HCT116 (cell line): Measurements from ENCODE around the gene RMDN2. TPM values are rescaled to one million over a fixed set of nuclear protein-coding genes. Genes with fewer than 3 reads are reported as not detected.

Experiments used
- ATAC-seq: fragments of 200-7000 bp; cut with Tn5 transposase; 2 replicates; pipeline ENCODE4 v1.9.1; 2020; ENCODE audit warnings: mild to moderate bottlenecking, moderate library complexity
- BruUV-seq: library from RNA; stranded (reverse); fragments of 400-500 nt; replicated peaks from 2 replicates; lab custom pipeline; 2021; lab: Mats Ljungman, UMichigan
- CTCF ChIA-PET: fragments of 300-600 bp; sonication (Branson Sonifier 250); formaldehyde crosslinking; loops from one replicate; lab custom pipeline; 2021; ENCODE audit warnings: antibody characterized with exemption; lab: Charles Lee
- POLR2A ChIA-PET: fragments of 300-600, 350-600 bp; sonication (Branson Sonifier 250); formaldehyde crosslinking; loops from one replicate; lab custom pipeline; 2021; ENCODE audit warnings: antibody characterized with exemption; lab: Charles Lee
- RAD21 ChIA-PET, 2 experiments: fragments of 300-600 bp; sonication (Branson Sonifier 250); formaldehyde crosslinking; loops; one replicate each; lab custom pipeline; 2023; ENCODE audit warnings: low total read pairs in 2 of 2; ENCODE audit not compliant: uncharacterized antibody in 2 of 2, unreplicated experiment in 2 of 2, low non-redundant PET in 1 of 2; lab: Charles Lee
- DNase-seq: peaks from one replicate; pipeline ENCODE4 v3.0.0-alpha.2; 2010; ENCODE audit warnings: low read depth, low spot score
- H2AFZ ChIP-seq: fragments of 200-600 bp; shearing (Covaris generic), sonication (generic); 2 replicates; pipeline ENCODE4 v1.6.1; 2017; ENCODE audit warnings: low read depth, mixed run types, mixed read lengths, antibody characterized with exemption, low read length; ENCODE audit not compliant: poor library complexity, severe bottlenecking
- H3K27ac ChIP-seq: 2 replicates; pipeline ENCODE4 v1.5.1; 2012; ENCODE audit warnings: low read depth, low read length
- H3K27me3 ChIP-seq: fragments of 200-600 bp; sonication (generic); 2 replicates; pipeline ENCODE4 v1.6.1; 2016; ENCODE audit warnings: mixed run types, low read length, mixed read lengths; ENCODE audit not compliant: insufficient read depth
- H3K36me3 ChIP-seq, 2 experiments: fragments of 200-500 bp in 1 of 2; fragments of 200-600 bp in 1 of 2; sonication (Bioruptor generic) in 1 of 2; sonication (generic) in 1 of 2; 2 replicates each; pipeline versions ENCODE4 v1.5.1 to v1.6.1; 2014 to 2016; ENCODE audit warnings: low read length in 2 of 2, inconsistent platforms in 1 of 2, mixed read lengths in 1 of 2, mixed run types in 1 of 2; ENCODE audit not compliant: insufficient read depth in 2 of 2, control insufficient read depth in 1 of 2
- H3K4me1 ChIP-seq, 2 experiments: fragments of 200-600 bp in 1 of 2; sonication (generic) in 1 of 2; 2 replicates each; pipeline versions ENCODE4 v1.5.1 to v1.6.1; 2012 to 2017; ENCODE audit warnings: low read length in 2 of 2, inconsistent platforms in 1 of 2, mild to moderate bottlenecking in 1 of 2, mixed read lengths in 1 of 2, mixed run types in 1 of 2, moderate library complexity in 1 of 2; ENCODE audit not compliant: insufficient read depth in 2 of 2, control insufficient read depth in 1 of 2
- H3K4me2 ChIP-seq: fragments of 200-600 bp; sonication (generic); 2 replicates; pipeline ENCODE4 v1.6.1; 2017; ENCODE audit warnings: mixed run types, low read length, mixed read lengths
- H3K4me3 ChIP-seq, 2 experiments: fragments of 200-600 bp in 1 of 2; sonication (generic) in 1 of 2; replicated peaks in 1 of 2; 2 replicates each; pipeline ENCODE4 v1.5.1; 2011 to 2016; ENCODE audit warnings: low read length in 2 of 2, control low read depth in 1 of 2, low read depth in 1 of 2, mild to moderate bottlenecking in 1 of 2, mixed read lengths in 1 of 2, mixed run types in 1 of 2
- H3K79me2 ChIP-seq: fragments of 200-600 bp; sonication (generic); 2 replicates; pipeline ENCODE4 v1.6.1; 2017; ENCODE audit warnings: mild to moderate bottlenecking, mixed run types, low read length, moderate library complexity, mixed read lengths; ENCODE audit not compliant: insufficient read depth
- H3K9ac ChIP-seq: fragments of 200-600 bp; sonication (generic); 2 replicates; pipeline ENCODE4 v1.6.1; 2016; ENCODE audit warnings: low read length, mixed read lengths
- H3K9me2 ChIP-seq: fragments of 200-600 bp; sonication (generic), shearing (Covaris generic); 2 replicates; pipeline ENCODE4 v1.6.1; 2017; ENCODE audit warnings: mixed run types, mild to moderate bottlenecking, moderate library complexity; ENCODE audit not compliant: insufficient read depth
- H3K9me3 ChIP-seq, 2 experiments: fragments of 200-500 bp in 1 of 2; fragments of 200-600 bp in 1 of 2; sonication (Bioruptor generic) in 1 of 2; sonication (generic) in 1 of 2; 2 replicates each; pipeline ENCODE4 v1.6.1; 2014 to 2017; ENCODE audit warnings: low read length in 2 of 2, mixed read lengths in 2 of 2, inconsistent platforms in 1 of 2, low read depth in 1 of 2, mild to moderate bottlenecking in 1 of 2, mixed run types in 1 of 2, moderate library complexity in 1 of 2; ENCODE audit not compliant: control insufficient read depth in 1 of 2, insufficient read depth in 1 of 2
- H4K20me1 ChIP-seq: fragments of 200-600 bp; sonication (generic), shearing (Covaris generic); 2 replicates; pipeline ENCODE4 v1.6.1; 2017; ENCODE audit warnings: mixed run types, mild to moderate bottlenecking, moderate library complexity; ENCODE audit not compliant: insufficient read depth
- CBX3 ChIP-seq: IDR thresholded peaks from 2 replicates; pipeline ENCODE4 v1.6.1; 2012; ENCODE audit warnings: low read depth
- CEBPB ChIP-seq: IDR thresholded peaks from 2 replicates; pipeline ENCODE4 v1.6.1; 2012; ENCODE audit warnings: low read depth
- EGR1 ChIP-seq: IDR thresholded peaks from 2 replicates; pipeline ENCODE4 v1.6.1; 2012; ENCODE audit warnings: low read depth
- EZH2 ChIP-seq: fragments of 200-600 bp; sonication (generic); IDR thresholded peaks from 2 replicates; pipeline ENCODE4 v1.6.1; 2017; ENCODE audit warnings: antibody characterized with exemption, mixed run types
- POLR2AphosphoS5 ChIP-seq: IDR thresholded peaks from 2 replicates; pipeline ENCODE4 v1.6.1; 2011; ENCODE audit warnings: mild to moderate bottlenecking, low read depth, low read length, moderate library complexity
- SIN3A ChIP-seq: IDR thresholded peaks from 2 replicates; pipeline ENCODE4 v1.6.1; 2012; ENCODE audit warnings: low read depth
- SP1 ChIP-seq: IDR thresholded peaks from 2 replicates; pipeline ENCODE4 v1.6.1; 2012; ENCODE audit warnings: low read depth
- SRF ChIP-seq: IDR thresholded peaks from 2 replicates; pipeline ENCODE4 v1.6.1; 2012; ENCODE audit warnings: low read depth
- YY1 ChIP-seq: IDR thresholded peaks from 2 replicates; pipeline ENCODE4 v1.6.1; 2011; ENCODE audit warnings: low read length, low read depth, moderate library complexity, mild to moderate bottlenecking; ENCODE audit not compliant: insufficient replicate concordance; ENCODE audit errors: extremely low read depth
- ZFX ChIP-seq: fragments of 450-650 bp; IDR thresholded peaks from 2 replicates; pipeline ENCODE4 v1.6.1; 2017
- ZNF274 ChIP-seq: fragments of 200-500 bp; sonication (Bioruptor generic); IDR thresholded peaks from 2 replicates; pipeline ENCODE4 v1.6.1; 2014; ENCODE audit warnings: mild to moderate bottlenecking, low read depth, low read length, inconsistent platforms
- intact Hi-C: fragments of 100-400 bp; cut with micrococcal nuclease; formaldehyde crosslinking; loops from 2 replicates; pipeline ENCODE4 v1.10.0; 2022
- total RNA-seq: library from RNA; stranded (reverse); gene quantifications from one replicate; pipeline ENCODE4 v1.2.1, GENCODE V29; 2021; ENCODE audit not compliant: unreplicated experiment
- TF ChIP-seq, protein P1 (sequence below): IDR thresholded peaks from 2 replicates; pipeline ENCODE4 v1.6.1; 2011; ENCODE audit warnings: mild to moderate bottlenecking, low read length, moderate library complexity; ENCODE audit not compliant: insufficient replicate concordance; ENCODE audit errors: extremely low read depth
- TF ChIP-seq, protein P2 (sequence below): IDR thresholded peaks from 2 replicates; pipeline ENCODE4 v1.6.1; 2012

The RMDN2 gene
- total RNA-seq, 1 experiment from 2014 or later = 4.5 TPM

DNA sequence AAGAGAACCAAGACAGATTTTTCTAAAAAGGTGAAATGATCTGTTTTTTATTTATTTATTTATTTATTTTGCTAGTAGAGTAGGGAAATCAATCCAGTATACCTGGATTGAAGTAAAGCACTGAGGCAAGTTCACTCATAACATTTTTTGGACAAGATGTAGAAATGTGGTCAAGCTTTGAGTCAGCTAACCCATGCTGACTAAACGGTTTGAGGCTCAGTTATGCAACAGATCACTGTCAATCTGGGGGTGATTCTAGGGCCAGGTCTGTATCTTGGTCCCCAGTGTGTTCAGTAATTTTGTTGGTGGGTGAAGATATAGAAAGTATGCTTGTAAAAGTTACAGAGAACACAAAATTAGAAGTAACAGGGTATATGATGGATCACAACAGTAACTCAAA is 60.2 kb downstream of the RMDN2 start:
- Histone ChIP-seq H3K9me3 (no peaks in the 10 kb centered on the region), H3K4me1 (peaks cover 0 to 6% of the 10 kb centered on the region in 2 experiments; a peak in 2 of 4 replicates), H3K4me2 (no peak overlapping the region), H3K9ac (no peak overlapping the region), H3K9me2 (no peaks in the 10 kb centered on the region), H2AFZ (no peak overlapping the region), H4K20me1 (no peaks in the 10 kb centered on the region), H3K4me3 (no peak overlapping the region), H3K36me3 (no peaks in the 10 kb centered on the region), H3K27me3 (no peaks in the 10 kb centered on the region), H3K27ac (no peak overlapping the region), H3K79me2 (no peaks in the 10 kb centered on the region)
- DNase-seq (no peak), ATAC-seq (no peak)
- CTCF ChIA-PET = interaction anchor here (3.3 kb wide), 1 partner anchor 289 kb away, joined by 9 read pairs; no protein-coding TSS in a partner anchor
- RAD21 ChIA-PET = no interaction called here
- BruUV-seq = no TSS peak
- TF ChIP-seq EZH2 (no peak), SIN3A (no peak), CBX3 (no peak), ZNF274 (no peak), EGR1 (no peak), SP1 (no peak), ZFX (no peak), YY1 (no peak), SRF (no peak), CEBPB (no peak), POLR2AphosphoS5 (no peak)
- TF ChIP-seq, protein P1, sequence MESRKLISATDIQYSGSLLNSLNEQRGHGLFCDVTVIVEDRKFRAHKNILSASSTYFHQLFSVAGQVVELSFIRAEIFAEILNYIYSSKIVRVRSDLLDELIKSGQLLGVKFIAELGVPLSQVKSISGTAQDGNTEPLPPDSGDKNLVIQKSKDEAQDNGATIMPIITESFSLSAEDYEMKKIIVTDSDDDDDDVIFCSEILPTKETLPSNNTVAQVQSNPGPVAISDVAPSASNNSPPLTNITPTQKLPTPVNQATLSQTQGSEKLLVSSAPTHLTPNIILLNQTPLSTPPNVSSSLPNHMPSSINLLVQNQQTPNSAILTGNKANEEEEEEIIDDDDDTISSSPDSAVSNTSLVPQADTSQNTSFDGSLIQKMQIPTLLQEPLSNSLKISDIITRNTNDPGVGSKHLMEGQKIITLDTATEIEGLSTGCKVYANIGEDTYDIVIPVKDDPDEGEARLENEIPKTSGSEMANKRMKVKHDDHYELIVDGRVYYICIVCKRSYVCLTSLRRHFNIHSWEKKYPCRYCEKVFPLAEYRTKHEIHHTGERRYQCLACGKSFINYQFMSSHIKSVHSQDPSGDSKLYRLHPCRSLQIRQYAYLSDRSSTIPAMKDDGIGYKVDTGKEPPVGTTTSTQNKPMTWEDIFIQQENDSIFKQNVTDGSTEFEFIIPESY = no peak
- TF ChIP-seq, protein P2, sequence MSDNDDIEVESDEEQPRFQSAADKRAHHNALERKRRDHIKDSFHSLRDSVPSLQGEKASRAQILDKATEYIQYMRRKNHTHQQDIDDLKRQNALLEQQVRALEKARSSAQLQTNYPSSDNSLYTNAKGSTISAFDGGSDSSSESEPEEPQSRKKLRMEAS = no peak
- POLR2A ChIA-PET = no interaction called here
- intact Hi-C loops = loop anchor here (10.0 kb wide), 1 partner anchor 739 kb away; no protein-coding TSS in a partner anchor
